H1 (cell line): ENCODE measurements around the gene ZSCAN25. TPM values are rescaled to one million over a fixed set of nuclear protein-coding genes. Genes with fewer than 3 reads are reported as not detected.

Experiments used
- CTCF ChIA-PET: fragments of 300-600 bp; sonication (Branson Sonifier 250); formaldehyde crosslinking; loops from one replicate; lab custom pipeline; 2021; ENCODE audit not compliant: partially characterized antibody; lab: Charles Lee
- POLR2A ChIA-PET: fragments of 300-600 bp; sonication (Branson Sonifier 250); formaldehyde crosslinking; loops from one replicate; lab custom pipeline; 2021; ENCODE audit warnings: inconsistent platforms; ENCODE audit not compliant: partially characterized antibody; lab: Charles Lee
- DNase-seq, 2 experiments: peaks; one replicate each; pipeline versions ENCODE4 v3.0.0 to v3.0.0-alpha.2; 2010 to 2022; ENCODE audit warnings: low spot score in 2 of 2, low read depth in 1 of 2, mixed read lengths in 1 of 2
- FAIRE-seq: peaks from 2 replicates; lab custom pipeline; 2011; peaks lifted over from hg19 to GRCh38; lab: Jason Lieb, UNC
- H2AFZ ChIP-seq: 2 replicates; pipeline ENCODE4 v1.8.1; 2012; ENCODE audit warnings: low read length, inconsistent platforms
- H2AK5ac ChIP-seq: 2 replicates; pipeline ENCODE4 v1.6.1; 2013; ENCODE audit warnings: low read depth, low read length
- H2BK120ac ChIP-seq: replicated peaks from 2 replicates; pipeline ENCODE3; 2013; ENCODE audit warnings: low read depth, low read length, inconsistent platforms
- H2BK12ac ChIP-seq: 2 replicates; pipeline ENCODE4 v1.6.1; 2013; ENCODE audit warnings: low read depth, low read length
- H2BK15ac ChIP-seq: 2 replicates; pipeline ENCODE4 v1.6.1; 2013; ENCODE audit warnings: low read length
- H2BK20ac ChIP-seq: 2 replicates; pipeline ENCODE4 v1.6.1; 2013; ENCODE audit warnings: low read length
- H2BK5ac ChIP-seq: 2 replicates; pipeline ENCODE4 v1.6.1; 2013; ENCODE audit warnings: low read depth, low read length
- H3K14ac ChIP-seq: 2 replicates; pipeline ENCODE4 v1.6.1; 2013; ENCODE audit warnings: inconsistent platforms; ENCODE audit not compliant: insufficient read length
- H3K18ac ChIP-seq: 2 replicates; pipeline ENCODE4 v1.6.1; 2013; ENCODE audit warnings: low read length; ENCODE audit errors: extremely low read depth
- H3K23ac ChIP-seq: 2 replicates; pipeline ENCODE4 v1.6.1; 2013; ENCODE audit warnings: inconsistent platforms; ENCODE audit not compliant: insufficient read length
- H3K23me2 ChIP-seq: 2 replicates; pipeline ENCODE4 v1.6.1; 2013; ENCODE audit warnings: low read depth, low read length
- H3K27ac ChIP-seq: 2 replicates; pipeline ENCODE4 v1.6.1; 2011; ENCODE audit warnings: low read depth, low read length, inconsistent platforms
- H3K27me3 ChIP-seq, 4 experiments: replicated peaks in 1 of 4; 1 replicate in 1 of 4; 2 replicates in 3 of 4; pipeline versions ENCODE4 v1.6.1 to v1.8.1; 2011 to 2013; ENCODE audit warnings: low read length in 3 of 4, mild to moderate bottlenecking in 3 of 4, inconsistent platforms in 2 of 4, mixed read lengths in 2 of 4, moderate library complexity in 1 of 4; ENCODE audit not compliant: control insufficient read depth in 3 of 4, insufficient read depth in 3 of 4; ENCODE audit errors: extremely low read depth in 1 of 4
- H3K36me3 ChIP-seq, 4 experiments: 2 replicates each; pipeline versions ENCODE4 v1.6.1 to v1.8.1; 2011 to 2013; ENCODE audit warnings: mild to moderate bottlenecking in 4 of 4, low read length in 3 of 4, moderate library complexity in 2 of 4, control low read depth in 1 of 4, inconsistent platforms in 1 of 4; ENCODE audit not compliant: insufficient read depth in 4 of 4, control insufficient read depth in 2 of 4
- H3K4ac ChIP-seq: replicated peaks from 2 replicates; pipeline ENCODE3; 2013; ENCODE audit warnings: low read length, low read depth, mixed read lengths, inconsistent platforms; ENCODE audit not compliant: insufficient read length
- H3K4me1 ChIP-seq, 4 experiments: replicated peaks in 1 of 4; 1 replicate in 1 of 4; 2 replicates in 3 of 4; pipeline versions ENCODE4 v1.6.1 to v1.8.1; 2011 to 2013; ENCODE audit warnings: low read length in 3 of 4, inconsistent platforms in 2 of 4, mixed read lengths in 1 of 4; ENCODE audit not compliant: insufficient read depth in 4 of 4, control insufficient read depth in 3 of 4
- H3K4me2 ChIP-seq, 2 experiments: 2 replicates each; pipeline versions ENCODE4 v1.6.1 to v1.8.1; 2011 to 2013; ENCODE audit warnings: low read depth in 2 of 2, low read length in 2 of 2, control low read depth in 1 of 2, inconsistent platforms in 1 of 2, mild to moderate bottlenecking in 1 of 2; ENCODE audit not compliant: insufficient read depth in 1 of 2
- H3K4me3 ChIP-seq, 4 experiments: fragments of 200-600, 300-600 bp in 1 of 4; sonication (generic), shearing (Covaris generic), sonication (Bioruptor Twin) in 1 of 4; 2 replicates each; pipeline versions ENCODE4 v1.5.1 to v1.8.1; 2011 to 2016; ENCODE audit warnings: low read length in 4 of 4, low read depth in 3 of 4, control low read depth in 2 of 4, inconsistent platforms in 2 of 4, mild to moderate bottlenecking in 2 of 4, mixed read lengths in 1 of 4, moderate library complexity in 1 of 4; ENCODE audit not compliant: insufficient read depth in 2 of 4; ENCODE audit errors: extremely low read depth in 1 of 4
- H3K56ac ChIP-seq: replicated peaks from 2 replicates; pipeline ENCODE3; 2013; ENCODE audit warnings: low read depth, mild to moderate bottlenecking, mixed read lengths, low read length, inconsistent platforms; ENCODE audit not compliant: insufficient read length
- H3K79me1 ChIP-seq: 2 replicates; pipeline ENCODE4 v1.6.1; 2013; ENCODE audit warnings: low read depth, low read length, control low read depth
- H3K79me2 ChIP-seq, 2 experiments: 2 replicates each; pipeline versions ENCODE4 v1.6.1 to v1.8.1; 2012 to 2013; ENCODE audit warnings: low read length in 2 of 2, mild to moderate bottlenecking in 2 of 2, inconsistent platforms in 1 of 2; ENCODE audit not compliant: insufficient read depth in 2 of 2, control insufficient read depth in 1 of 2
- H3K9ac ChIP-seq, 4 experiments: replicated peaks in 1 of 4; 1 replicate in 1 of 4; 2 replicates in 3 of 4; pipeline versions ENCODE4 v1.6.1 to v1.8.1; 2011 to 2013; ENCODE audit warnings: low read depth in 3 of 4, low read length in 3 of 4, control low read depth in 2 of 4, mild to moderate bottlenecking in 2 of 4, moderate library complexity in 2 of 4, inconsistent platforms in 1 of 4; ENCODE audit errors: extremely low read depth in 1 of 4
- H3K9me3 ChIP-seq, 2 experiments: 2 replicates each; pipeline versions ENCODE4 v1.6.1 to v1.8.1; 2012 to 2013; ENCODE audit warnings: mild to moderate bottlenecking in 2 of 2, moderate library complexity in 2 of 2, control low read depth in 1 of 2, inconsistent platforms in 1 of 2, low read depth in 1 of 2, low read length in 1 of 2, mixed read lengths in 1 of 2; ENCODE audit not compliant: insufficient read depth in 2 of 2
- H4K20me1 ChIP-seq, 2 experiments: replicated peaks in 1 of 2; 2 replicates each; pipeline versions ENCODE3 to v1.8.1; 2011 to 2013; ENCODE audit warnings: inconsistent platforms in 2 of 2, low read length in 2 of 2, mild to moderate bottlenecking in 1 of 2; ENCODE audit not compliant: insufficient read depth in 2 of 2, control insufficient read depth in 1 of 2
- H4K5ac ChIP-seq: 2 replicates; pipeline ENCODE4 v1.6.1; 2013; ENCODE audit warnings: low read length, low read depth, mixed read lengths, inconsistent platforms; ENCODE audit not compliant: insufficient read length
- H4K8ac ChIP-seq: 2 replicates; pipeline ENCODE4 v1.8.0; 2013; ENCODE audit warnings: mild to moderate bottlenecking, moderate library complexity, low read length, inconsistent platforms; ENCODE audit not compliant: insufficient read depth; ENCODE audit errors: extremely low read depth
- H4K91ac ChIP-seq: replicated peaks from 2 replicates; pipeline ENCODE3; 2013; ENCODE audit warnings: low read length, mixed read lengths, inconsistent platforms; ENCODE audit not compliant: insufficient read length
- WGBS, 2 experiments: shearing (Covaris generic) in 1 of 2; methylation state at CpG; one replicate each; pipeline versions ENCODE4 v1.1.6 to v1.1.7; 2013 to 2015; ENCODE audit warnings: low lambda C conversion rate in 2 of 2, mixed read lengths in 2 of 2, inconsistent platforms in 1 of 2, low coverage in 1 of 2, missing lambda C conversion rate in 1 of 2; ENCODE audit not compliant: insufficient replicate concordance in 2 of 2, insufficient coverage in 1 of 2, insufficient read length in 1 of 2; ENCODE audit errors: extremely low coverage in 1 of 2, missing lambda C conversion rate in 1 of 2; 5-methylcytosine and 5-hydroxymethylcytosine counted together
- polyA plus RNA-seq, 7 experiments: library from polyadenylated mRNA; depleted of rRNA in 3 of 7; stranded (reverse) in 5 of 7; unstranded in 2 of 7; fragments of >200 nt in 5 of 7; fragments of 200-250 nt in 2 of 7; gene quantifications; 1 replicate in 5 of 7; 2 replicates in 1 of 7; 4 replicates in 1 of 7; pipeline versions ENCODE4 v1.2.1 to v1.2.3, GENCODE V29; 2011 to 2013; ENCODE audit warnings: missing spikeins in 2 of 7, mixed read lengths in 2 of 7
- total RNA-seq: library from RNA; stranded (reverse); fragmentation: NEBNext Ultra II Directional; extraction: Animal tissue kit (Norgen Biotek cat#: 25700); gene quantifications from 2 replicates; pipeline ENCODE4 v1.2.1, GENCODE V29; 2021

The ZSCAN25 gene
- total and polyA plus RNA-seq, 2 of the 8 experiments (the other 6 are each of a cell fraction or from before 2014, with no cell fraction given): 10.1 to 18.6 TPM

- H3K23me2 ChIP-seq: no peaks in the 10 kb centered on the region
- POLR2A ChIA-PET: no interaction called here
- CTCF ChIA-PET: interaction anchor here (0.9 kb wide), 1 partner anchor 238 kb away, joined by 3 read pairs; no protein-coding TSS in a partner anchor
Observed at GRCh38 chr7:99674995-99675742, 58.4 kb downstream of the ZSCAN25 start.

More at GRCh38 chr7:99674995-99675742, 58.4 kb downstream of the ZSCAN25 start:
- Histone ChIP-seq H2BK15ac (no peak overlapping the region), H4K91ac (no peak overlapping the region), H3K79me2 (no peaks in the 10 kb centered on the region), H3K14ac (no peak overlapping the region), H2AFZ (no peak overlapping the region), H3K36me3 (no peaks in the 10 kb centered on the region), H3K56ac (no peak overlapping the region), H3K18ac (no peak overlapping the region), H3K27me3 (no peaks in the 10 kb centered on the region), H4K5ac (no peak overlapping the region), H3K9me3 (no peaks in the 10 kb centered on the region), H2AK5ac (no peak overlapping the region), H3K79me1 (no peaks in the 10 kb centered on the region), H4K20me1 (no peaks in the 10 kb centered on the region), H3K4me3 (no peak overlapping the region), H3K9ac (no peak overlapping the region), H2BK12ac (no peak overlapping the region), H3K4me1 (peaks cover 0 to 3% (median 0%) of the 10 kb centered on the region in 4 experiments; a peak in 1 of 7 replicates), H3K27ac (no peak overlapping the region), H3K4me2 (no peak overlapping the region), H3K4ac (no peak overlapping the region), H2BK20ac (no peak overlapping the region), H2BK120ac (no peak overlapping the region), H4K8ac (no peak overlapping the region), H2BK5ac (no peak overlapping the region), H3K23ac (no peak overlapping the region)
- no peak for DNase-seq
- 83% methylated on average over 2 of the region's 2 CpGs; no CpG with 5 or more reads in 1 of the 2 experiments for WGBS, 2 experiments
- no peak for FAIRE-seq
